Panc1 (cell line): ENCODE measurements around the gene FARP1. TPM values are rescaled to one million over a fixed set of nuclear protein-coding genes. Genes with fewer than 3 reads are reported as not detected.

ENCODE experiments used
- ATAC-seq: fragments of 200-7000 bp; cut with Tn5 transposase; 2 replicates; pipeline ENCODE4 v1.9.1; 2020; ENCODE audit warnings: mild to moderate bottlenecking, moderate library complexity
- BruUV-seq: library from RNA; stranded (reverse); fragments of 400-500 nt; replicated peaks from 2 replicates; lab custom pipeline; 2021; lab: Mats Ljungman, UMichigan
- CTCF ChIA-PET: fragments of 300-600 bp; sonication (Branson Sonifier 250); formaldehyde crosslinking; loops from one replicate; lab custom pipeline; 2022; ENCODE audit warnings: antibody characterized with exemption; lab: Charles Lee
- POLR2A ChIA-PET: fragments of 300-600 bp; sonication (Branson Sonifier 250); formaldehyde crosslinking; loops from one replicate; lab custom pipeline; 2022; ENCODE audit warnings: antibody characterized with exemption; lab: Charles Lee
- DNase-seq: peaks from one replicate; pipeline ENCODE4 v3.0.0-alpha.2; 2010; ENCODE audit warnings: low read depth, low spot score
- H3K27ac ChIP-seq: 2 replicates; pipeline ENCODE4 v1.5.1; 2011; ENCODE audit warnings: mild to moderate bottlenecking, low read length, inconsistent platforms
- H3K27me3 ChIP-seq: fragments of 200-500 bp; sonication (Bioruptor generic); 2 replicates; pipeline ENCODE4 v1.6.0; 2014; ENCODE audit warnings: low read length, inconsistent platforms; ENCODE audit not compliant: control insufficient read depth, insufficient read depth
- H3K36me3 ChIP-seq: fragments of 200-500 bp; sonication (Bioruptor generic); 2 replicates; pipeline ENCODE4 v1.5.1; 2014; ENCODE audit warnings: inconsistent platforms, mild to moderate bottlenecking, low read length, moderate library complexity; ENCODE audit not compliant: control insufficient read depth, insufficient read depth
- H3K4me1 ChIP-seq: 2 replicates; pipeline ENCODE4 v1.5.1; 2011; ENCODE audit warnings: inconsistent platforms, mild to moderate bottlenecking, low read length, moderate library complexity; ENCODE audit not compliant: control insufficient read depth, insufficient read depth
- H3K4me3 ChIP-seq, 2 experiments: 2 replicates each; pipeline ENCODE4 v1.5.1; 2011 to 2012; ENCODE audit warnings: low read depth in 2 of 2, low read length in 2 of 2, mild to moderate bottlenecking in 2 of 2, inconsistent platforms in 1 of 2, moderate library complexity in 1 of 2
- H3K9me3 ChIP-seq: fragments of 200-500 bp; sonication (Bioruptor generic); 2 replicates; pipeline ENCODE4 v1.5.1; 2014; ENCODE audit warnings: low read depth, mild to moderate bottlenecking, inconsistent platforms, low read length, moderate library complexity; ENCODE audit not compliant: control insufficient read depth, insufficient read depth
- POLR2AphosphoS5 ChIP-seq: IDR thresholded peaks from 2 replicates; pipeline ENCODE4 v1.6.1; 2012; ENCODE audit warnings: mild to moderate bottlenecking, low read depth, low read length, moderate library complexity
- SIN3A ChIP-seq: IDR thresholded peaks from 2 replicates; pipeline ENCODE4 v1.6.1; 2012; ENCODE audit warnings: low read depth, mild to moderate bottlenecking, low read length, moderate library complexity, borderline replicate concordance; ENCODE audit not compliant: insufficient read depth
- TCF7L2 ChIP-seq: IDR thresholded peaks from 2 replicates; pipeline ENCODE4 v1.6.1; 2011; ENCODE audit warnings: mild to moderate bottlenecking, low read depth, low read length, inconsistent platforms
- in situ Hi-C: cut with HindIII; loops from 2 replicates; pipeline ENCODE4 v1.10.0; 2016; ENCODE audit warnings: low sequenced_read_pairs, low pct_unique_long_range_greater_than_20kb
- intact Hi-C: fragments of 100-400 bp; cut with micrococcal nuclease; formaldehyde crosslinking; loops from one replicate; pipeline ENCODE4 v1.10.0; 2022; ENCODE audit not compliant: unreplicated experiment
- total RNA-seq: library from RNA; stranded (reverse); gene quantifications from one replicate; pipeline ENCODE4 v1.2.1, GENCODE V29; 2021; ENCODE audit not compliant: unreplicated experiment
- TF ChIP-seq, protein P1 (sequence below): fragments of 450-650 bp; IDR thresholded peaks from 2 replicates; pipeline ENCODE4 v1.5.1; 2017; ENCODE audit warnings: mild to moderate bottlenecking
- TF ChIP-seq, protein P2 (sequence below), 2 experiments: IDR thresholded peaks; 2 replicates each; pipeline ENCODE4 v1.6.1; 2011 to 2012; ENCODE audit warnings: low read depth in 2 of 2, control low read depth in 1 of 2, low read length in 1 of 2, mild to moderate bottlenecking in 1 of 2, moderate library complexity in 1 of 2; ENCODE audit not compliant: insufficient read depth in 1 of 2

FARP1 gene
- total RNA-seq, 1 experiment from 2014 or later = 61.9 TPM

DNA sequence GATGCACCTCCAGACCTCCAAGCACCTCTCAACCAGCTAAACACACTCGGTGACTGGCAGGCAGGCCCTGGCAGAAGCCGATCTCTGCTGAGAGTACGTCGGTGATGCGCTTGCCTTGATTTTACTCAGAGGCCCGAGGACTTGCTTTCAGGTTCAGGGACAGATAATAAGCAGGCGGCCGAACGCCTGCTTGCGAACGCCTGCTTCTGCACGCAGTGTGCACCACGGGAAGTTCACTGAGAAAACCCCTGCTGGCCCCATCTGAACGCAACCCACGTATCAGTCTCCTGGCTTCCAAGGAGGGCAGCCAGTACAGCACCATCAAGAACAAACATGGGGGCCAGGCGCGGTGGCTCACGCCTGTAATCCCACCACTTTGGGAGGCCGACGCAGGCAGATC is 326.0 kb downstream of the FARP1 start:
- Histone ChIP-seq H3K4me1 (no peaks in the 10 kb centered on the region), H3K27ac (no peak overlapping the region), H3K27me3 (no peaks in the 10 kb centered on the region), H3K36me3 (no peaks in the 10 kb centered on the region), H3K4me3 (no peak overlapping the region), H3K9me3 (no peaks in the 10 kb centered on the region)
- CTCF ChIA-PET = interaction anchor here (0.6 kb wide), 1 partner anchor 343 kb away, joined by 3 read pairs; no protein-coding TSS in a partner anchor
- in situ Hi-C loops (no loop called here), intact Hi-C loops (no loop called here)
- TF ChIP-seq, protein P1, sequence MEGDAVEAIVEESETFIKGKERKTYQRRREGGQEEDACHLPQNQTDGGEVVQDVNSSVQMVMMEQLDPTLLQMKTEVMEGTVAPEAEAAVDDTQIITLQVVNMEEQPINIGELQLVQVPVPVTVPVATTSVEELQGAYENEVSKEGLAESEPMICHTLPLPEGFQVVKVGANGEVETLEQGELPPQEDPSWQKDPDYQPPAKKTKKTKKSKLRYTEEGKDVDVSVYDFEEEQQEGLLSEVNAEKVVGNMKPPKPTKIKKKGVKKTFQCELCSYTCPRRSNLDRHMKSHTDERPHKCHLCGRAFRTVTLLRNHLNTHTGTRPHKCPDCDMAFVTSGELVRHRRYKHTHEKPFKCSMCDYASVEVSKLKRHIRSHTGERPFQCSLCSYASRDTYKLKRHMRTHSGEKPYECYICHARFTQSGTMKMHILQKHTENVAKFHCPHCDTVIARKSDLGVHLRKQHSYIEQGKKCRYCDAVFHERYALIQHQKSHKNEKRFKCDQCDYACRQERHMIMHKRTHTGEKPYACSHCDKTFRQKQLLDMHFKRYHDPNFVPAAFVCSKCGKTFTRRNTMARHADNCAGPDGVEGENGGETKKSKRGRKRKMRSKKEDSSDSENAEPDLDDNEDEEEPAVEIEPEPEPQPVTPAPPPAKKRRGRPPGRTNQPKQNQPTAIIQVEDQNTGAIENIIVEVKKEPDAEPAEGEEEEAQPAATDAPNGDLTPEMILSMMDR = no peak
- TF ChIP-seq, protein P2, sequence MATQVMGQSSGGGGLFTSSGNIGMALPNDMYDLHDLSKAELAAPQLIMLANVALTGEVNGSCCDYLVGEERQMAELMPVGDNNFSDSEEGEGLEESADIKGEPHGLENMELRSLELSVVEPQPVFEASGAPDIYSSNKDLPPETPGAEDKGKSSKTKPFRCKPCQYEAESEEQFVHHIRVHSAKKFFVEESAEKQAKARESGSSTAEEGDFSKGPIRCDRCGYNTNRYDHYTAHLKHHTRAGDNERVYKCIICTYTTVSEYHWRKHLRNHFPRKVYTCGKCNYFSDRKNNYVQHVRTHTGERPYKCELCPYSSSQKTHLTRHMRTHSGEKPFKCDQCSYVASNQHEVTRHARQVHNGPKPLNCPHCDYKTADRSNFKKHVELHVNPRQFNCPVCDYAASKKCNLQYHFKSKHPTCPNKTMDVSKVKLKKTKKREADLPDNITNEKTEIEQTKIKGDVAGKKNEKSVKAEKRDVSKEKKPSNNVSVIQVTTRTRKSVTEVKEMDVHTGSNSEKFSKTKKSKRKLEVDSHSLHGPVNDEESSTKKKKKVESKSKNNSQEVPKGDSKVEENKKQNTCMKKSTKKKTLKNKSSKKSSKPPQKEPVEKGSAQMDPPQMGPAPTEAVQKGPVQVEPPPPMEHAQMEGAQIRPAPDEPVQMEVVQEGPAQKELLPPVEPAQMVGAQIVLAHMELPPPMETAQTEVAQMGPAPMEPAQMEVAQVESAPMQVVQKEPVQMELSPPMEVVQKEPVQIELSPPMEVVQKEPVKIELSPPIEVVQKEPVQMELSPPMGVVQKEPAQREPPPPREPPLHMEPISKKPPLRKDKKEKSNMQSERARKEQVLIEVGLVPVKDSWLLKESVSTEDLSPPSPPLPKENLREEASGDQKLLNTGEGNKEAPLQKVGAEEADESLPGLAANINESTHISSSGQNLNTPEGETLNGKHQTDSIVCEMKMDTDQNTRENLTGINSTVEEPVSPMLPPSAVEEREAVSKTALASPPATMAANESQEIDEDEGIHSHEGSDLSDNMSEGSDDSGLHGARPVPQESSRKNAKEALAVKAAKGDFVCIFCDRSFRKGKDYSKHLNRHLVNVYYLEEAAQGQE (IDR thresholded peaks at IDR 0.05; ENCODE audit: insufficient read depth in 1 of 2, low read depth in 2 of 2, low read length in 1 of 2) = no peak
- no peak for TF ChIP-seq TCF7L2
- TF ChIP-seq POLR2AphosphoS5 = no peak
- no peak for TF ChIP-seq SIN3A
- BruUV-seq = no TSS peak
- ATAC-seq = no peak
- DNase-seq = no peak
- POLR2A ChIA-PET = no interaction called here

DNA sequence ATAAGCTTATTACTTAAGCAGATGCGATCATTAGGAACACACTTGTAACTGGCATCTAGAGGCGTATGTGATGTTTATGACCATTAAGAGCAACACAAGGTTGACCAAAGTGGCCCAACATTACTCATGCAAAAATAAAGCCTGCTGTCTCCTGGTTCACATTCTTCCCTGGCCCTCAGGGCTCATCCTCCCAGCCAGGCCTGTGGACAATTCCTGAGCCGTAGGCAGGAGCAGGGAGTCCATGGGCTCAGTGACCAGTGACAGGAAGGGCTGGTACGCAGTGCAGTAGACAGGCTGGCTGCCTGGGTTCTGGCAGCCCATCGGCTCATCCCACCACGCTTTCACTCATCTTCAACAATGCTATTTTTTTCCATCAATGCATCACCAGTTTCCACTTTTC is 328.0 kb downstream of the FARP1 start:
- Histone ChIP-seq H3K9me3 (no peaks in the 10 kb centered on the region), H3K4me3 (no peak overlapping the region), H3K36me3 (no peaks in the 10 kb centered on the region), H3K4me1 (no peaks in the 10 kb centered on the region), H3K27me3 (no peaks in the 10 kb centered on the region), H3K27ac (no peak overlapping the region)
- POLR2A ChIA-PET = no interaction called here
- DNase-seq (no peak), ATAC-seq (no peak)
- intact Hi-C loops = no loop called here
- CTCF ChIA-PET = no interaction called here
- in situ Hi-C loops = no loop called here
- no peak for TF ChIP-seq POLR2AphosphoS5
- TF ChIP-seq, protein P2 (IDR thresholded peaks at IDR 0.05; ENCODE audit: insufficient read depth in 1 of 2, low read depth in 2 of 2, low read length in 1 of 2) = no peak
- no peak for TF ChIP-seq SIN3A
- BruUV-seq = no TSS peak
